NCI-H2227 (cell line): Measurements from ENCODE around the gene SRP9.

Source experiments
- DNase-seq: peaks from one replicate; lab custom pipeline; 2025; ENCODE audit not compliant: unreplicated experiment; lab: John Stamatoyannopoulos, UW

SRP9 gene

GRCh38 chr1:225777583-225778336 is at the start of gene SRP9:
TSS of gene SRP9 (plus strand) at chr1:225777826. CDS start at chr1:225777941, 115 bp downstream.
- DNase-seq, result peak; percentile 99

- no peak for DNase-seq
These were observed 46.1 kb upstream of the SRP9 start for GRCh38 chr1:225731491-225731890.

- DNase-seq, result no peak
These were observed 44.4 kb upstream of the SRP9 start for GRCh38 chr1:225733254-225733653.

GRCh38 chr1:225735252-225736149 is 42.1 kb upstream of the SRP9 start:
- DNase-seq, result peak; percentile 37

GRCh38 chr1:225736437-225737098 is 41.1 kb upstream of the SRP9 start:
- DNase-seq, result no peak

GRCh38 chr1:225737161-225737560 is 40.5 kb upstream of the SRP9 start:
- DNase-seq, result no peak

- peak; percentile 68 for DNase-seq
These were observed 39.8 kb upstream of the SRP9 start for GRCh38 chr1:225737866-225738265.

- no peak for DNase-seq
These were observed 38.9 kb upstream of the SRP9 start for GRCh38 chr1:225738763-225739162.

- DNase-seq, result no peak
These were observed 38.0 kb upstream of the SRP9 start for GRCh38 chr1:225739542-225740107.

GRCh38 chr1:225744745-225745144 is 32.9 kb upstream of the SRP9 start:
- no peak for DNase-seq

GRCh38 chr1:225745273-225745672 is 32.4 kb upstream of the SRP9 start:
- no peak for DNase-seq

GRCh38 chr1:225746361-225747179 is 31.1 kb upstream of the SRP9 start:
- peak; percentile 72 for DNase-seq

- DNase-seq, result no peak
These were observed 30.1 kb upstream of the SRP9 start for GRCh38 chr1:225747566-225747965.

GRCh38 chr1:225748529-225748928 is 29.1 kb upstream of the SRP9 start:
- DNase-seq, result no peak

- DNase-seq, result no peak
These were observed 27.9 kb upstream of the SRP9 start for GRCh38 chr1:225749706-225750105.

GRCh38 chr1:225750420-225750819 is 27.2 kb upstream of the SRP9 start:
- no peak for DNase-seq

- no peak for DNase-seq
These were observed 26.5 kb upstream of the SRP9 start for GRCh38 chr1:225750875-225751824.

- no peak for DNase-seq
These were observed 25.4 kb upstream of the SRP9 start for GRCh38 chr1:225752245-225752644.

- DNase-seq, result no peak
These were observed 22.5 kb upstream of the SRP9 start for GRCh38 chr1:225754940-225755641.
